Ascending aorta (tissue), 2 donors: ENCODE measurements around the gene LRRIQ1. TPM values are rescaled to one million over a fixed set of nuclear protein-coding genes. Genes with fewer than 3 reads are reported as not detected.

Experiments used
- DNase-seq, 2 donors: peaks; one replicate each; pipeline ENCODE4 v3.0.0-alpha.2; 2019; ENCODE audit warnings: low spot score in 2 of 2
- H3K27ac ChIP-seq, 2 donors: fragments of 200-600 bp; sonication (generic); one replicate each; pipeline ENCODE4 v1.5.1; 2016 to 2017; ENCODE audit warnings: mild to moderate bottlenecking in 1 of 2
- H3K27me3 ChIP-seq: fragments of 200-600 bp; sonication (generic); one replicate; pipeline ENCODE4 v1.5.1; 2017
- H3K36me3 ChIP-seq, 2 donors: fragments of 200-600 bp; sonication (generic); one replicate each; pipeline ENCODE4 v1.5.1; 2016
- H3K4me1 ChIP-seq, 2 donors: fragments of 200-600 bp; sonication (generic); one replicate each; pipeline ENCODE4 v1.5.1; 2016 to 2017; ENCODE audit warnings: mild to moderate bottlenecking in 1 of 2
- H3K4me3 ChIP-seq, 2 donors: fragments of 200-600 bp; sonication (generic); one replicate each; pipeline ENCODE4 v1.5.1; 2016 to 2017; ENCODE audit warnings: mild to moderate bottlenecking in 1 of 2
- H3K9me3 ChIP-seq, 2 donors: fragments of 200-600 bp; sonication (generic); one replicate each; pipeline ENCODE4 v1.5.1; 2016
- intact Hi-C: fragments of 100-400 bp; cut with DNase I; formaldehyde crosslinking; loops from one replicate; pipeline ENCODE4 v1.15.1; 2023
- total RNA-seq: library from RNA; depleted of rRNA; stranded (reverse); fragments of >200 nt; gene quantifications from one replicate; pipeline ENCODE4 v1.1.0, GENCODE V29; 2016
- TF ChIP-seq, protein P1 (sequence below), 3 experiments: fragments of 200-600 bp in 2 of 3; fragments of 450-650 bp in 1 of 3; sonication (generic) in 2 of 3; IDR thresholded peaks; one replicate each; pipeline ENCODE4 v1.5.1; 2016 to 2019; ENCODE audit warnings: antibody characterized with exemption in 3 of 3, mild to moderate bottlenecking in 1 of 3, moderate library complexity in 1 of 3

The LRRIQ1 gene, protein sequence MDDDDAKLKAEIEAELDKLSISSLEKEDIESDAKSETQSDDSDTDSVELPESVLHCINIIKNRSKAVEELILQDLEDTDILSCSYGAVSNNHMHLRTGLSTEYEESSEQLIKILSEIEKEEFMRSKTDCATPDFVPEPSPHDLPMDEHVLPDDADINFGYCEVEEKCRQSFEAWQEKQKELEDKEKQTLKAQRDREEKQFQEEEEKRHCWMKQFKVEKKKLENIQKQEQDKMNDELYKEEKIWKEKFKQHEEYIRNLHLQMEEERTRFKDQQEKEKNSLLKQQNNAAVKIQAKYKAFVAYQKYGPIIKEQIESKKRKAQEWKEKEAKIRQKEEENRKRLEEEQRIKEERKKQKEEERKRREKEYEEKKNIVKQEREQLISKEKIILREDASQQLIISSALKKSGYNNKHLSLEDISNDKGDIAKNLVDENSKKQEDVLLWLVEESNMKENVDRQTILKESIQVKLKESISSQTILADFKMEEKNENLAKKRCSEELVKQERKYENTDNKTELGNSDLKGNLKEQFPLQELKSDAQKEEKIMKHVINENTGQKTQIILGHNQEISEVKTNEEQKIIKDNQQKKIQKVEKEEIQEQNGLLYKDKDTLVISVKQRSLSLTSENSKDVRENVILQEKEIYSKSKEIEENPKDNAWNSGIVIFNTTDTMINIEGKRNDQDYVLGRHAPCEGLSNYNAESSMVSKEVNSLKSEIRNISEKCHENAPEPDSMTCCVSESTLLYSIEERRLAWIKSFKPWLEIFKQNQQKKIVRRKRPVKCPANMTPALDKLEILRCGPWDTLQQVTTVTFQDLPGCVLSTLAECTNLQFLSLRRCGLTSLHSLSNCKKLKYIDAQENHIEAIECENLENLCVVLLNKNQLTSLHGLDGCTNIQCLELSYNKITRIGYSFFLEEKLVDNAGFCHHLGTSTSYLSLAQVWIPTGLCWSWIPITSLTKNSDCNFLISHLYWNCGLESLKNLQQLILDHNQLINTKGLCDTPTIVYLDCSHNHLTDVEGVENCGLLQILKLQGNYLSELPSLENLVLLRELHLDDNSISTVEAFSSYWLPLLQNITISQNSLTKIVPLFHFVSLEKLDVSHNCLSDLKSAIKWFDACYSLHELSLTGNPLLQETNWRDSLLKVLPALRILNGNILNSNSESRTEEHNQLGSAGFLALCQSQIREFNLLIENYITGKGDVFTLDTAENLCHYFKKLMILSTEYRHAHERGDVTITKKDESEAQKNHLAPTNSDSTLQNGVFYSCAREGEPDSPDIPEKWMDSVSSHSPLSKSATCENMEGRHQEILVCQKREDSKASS (N-terminal part only)
- total RNA-seq = not detected

DNA sequence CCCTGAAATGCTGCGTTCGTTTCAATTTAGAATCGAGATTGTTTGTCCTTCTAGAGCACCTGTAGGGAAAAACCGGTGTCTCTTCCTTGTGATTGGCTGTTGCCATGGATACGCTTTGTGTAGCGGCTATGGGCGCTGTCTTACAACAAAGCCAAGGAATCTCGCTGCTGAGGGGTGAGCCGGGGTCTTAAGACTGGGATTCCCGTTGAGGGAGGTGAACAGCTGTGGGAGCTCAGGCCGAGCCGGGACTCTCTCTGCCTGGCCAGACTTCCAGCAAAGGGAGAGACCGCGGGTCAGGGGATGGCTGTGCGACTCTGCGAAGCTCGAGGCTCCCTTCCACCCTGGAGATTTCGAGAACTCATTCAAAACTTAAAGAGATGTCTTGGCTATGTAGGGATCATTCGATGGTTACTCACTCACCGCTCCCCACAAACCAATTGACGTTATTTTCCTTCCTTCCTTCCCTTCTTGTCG lies at the start of gene LRRIQ1, which contains the start of gene TSPAN19:
Gene LRRIQ1, plus strand, starts transcription at position 118 of the 474 bp plus-strand sequence. CDS start 1,826 bp downstream, outside the sequence.
Gene TSPAN19, minus strand, starts transcription at position 44 of the 474 bp plus-strand sequence. CDS start 6,331 bp downstream, outside the sequence.
- peak in 1 of 2 donors; percentile 67 for DNase-seq
- intact Hi-C loops = no loop called here

DNA sequence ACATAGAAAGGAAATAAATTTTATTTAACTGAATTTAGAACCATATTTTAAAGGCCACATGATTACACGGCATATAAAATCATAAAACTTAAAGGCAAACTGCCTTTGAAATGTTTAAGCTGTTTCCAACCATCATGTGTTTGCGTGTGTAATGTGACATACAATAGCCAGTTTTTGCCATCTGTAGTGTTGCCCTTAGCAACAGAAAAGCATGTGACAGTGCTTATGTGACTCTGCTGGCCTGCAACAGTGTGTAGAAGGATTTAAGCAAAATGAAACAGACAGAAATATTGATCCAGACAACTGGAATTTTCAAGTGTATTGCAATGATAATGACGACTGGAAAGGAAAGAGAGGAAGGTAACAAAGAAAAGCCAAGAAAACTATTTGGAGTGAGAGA lies 49.6 kb upstream of the LRRIQ1 start:
- intact Hi-C loops = no loop called here

More for the DNA sequence above, at the start of gene LRRIQ1, which contains the start of gene TSPAN19:
- TF ChIP-seq, protein P1, sequence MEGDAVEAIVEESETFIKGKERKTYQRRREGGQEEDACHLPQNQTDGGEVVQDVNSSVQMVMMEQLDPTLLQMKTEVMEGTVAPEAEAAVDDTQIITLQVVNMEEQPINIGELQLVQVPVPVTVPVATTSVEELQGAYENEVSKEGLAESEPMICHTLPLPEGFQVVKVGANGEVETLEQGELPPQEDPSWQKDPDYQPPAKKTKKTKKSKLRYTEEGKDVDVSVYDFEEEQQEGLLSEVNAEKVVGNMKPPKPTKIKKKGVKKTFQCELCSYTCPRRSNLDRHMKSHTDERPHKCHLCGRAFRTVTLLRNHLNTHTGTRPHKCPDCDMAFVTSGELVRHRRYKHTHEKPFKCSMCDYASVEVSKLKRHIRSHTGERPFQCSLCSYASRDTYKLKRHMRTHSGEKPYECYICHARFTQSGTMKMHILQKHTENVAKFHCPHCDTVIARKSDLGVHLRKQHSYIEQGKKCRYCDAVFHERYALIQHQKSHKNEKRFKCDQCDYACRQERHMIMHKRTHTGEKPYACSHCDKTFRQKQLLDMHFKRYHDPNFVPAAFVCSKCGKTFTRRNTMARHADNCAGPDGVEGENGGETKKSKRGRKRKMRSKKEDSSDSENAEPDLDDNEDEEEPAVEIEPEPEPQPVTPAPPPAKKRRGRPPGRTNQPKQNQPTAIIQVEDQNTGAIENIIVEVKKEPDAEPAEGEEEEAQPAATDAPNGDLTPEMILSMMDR (IDR thresholded peaks at IDR 0.05) = no peak
- H3K36me3 ChIP-seq = no peaks in the 10 kb centered on the region
- no peaks in the 10 kb centered on the region for H3K4me1 ChIP-seq
- H3K9me3 ChIP-seq = no peaks in the 10 kb centered on the region
- H3K4me3 ChIP-seq = peak within 1 kb of the TSS; percentile 50
- H3K27me3 ChIP-seq = no peaks in the 10 kb centered on the region
- H3K27ac ChIP-seq = no peak within 1 kb of the TSS

DNA sequence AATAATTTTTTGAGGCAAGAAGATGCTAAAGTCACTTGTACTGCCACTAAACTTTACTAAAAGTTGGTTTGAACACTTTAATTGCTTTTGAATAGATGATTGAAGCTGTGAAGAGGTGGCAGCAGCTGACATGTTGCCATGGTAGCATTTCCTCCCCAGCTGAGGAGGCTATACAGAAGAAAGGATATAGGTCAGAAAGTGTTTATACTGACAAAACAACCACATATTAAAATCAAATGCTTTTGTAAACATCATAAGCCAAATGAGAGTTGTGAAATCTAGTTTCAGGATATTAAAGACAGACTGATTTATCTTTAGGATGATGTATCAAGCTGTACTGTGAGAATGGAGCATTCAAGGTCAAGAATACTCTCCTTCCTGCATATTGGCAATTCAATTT lies 41.7 kb upstream of the LRRIQ1 start:
- Histone ChIP-seq H3K27ac (no peak overlapping the region), H3K4me3 (no peak overlapping the region), H3K36me3 (no peaks in the 10 kb centered on the region), H3K27me3 (no peaks in the 10 kb centered on the region), H3K4me1 (no peaks in the 10 kb centered on the region), H3K9me3 (no peaks in the 10 kb centered on the region)
- DNase-seq = no peak
- TF ChIP-seq, protein P1 (IDR thresholded peaks at IDR 0.05) = no peak
- intact Hi-C loops = no loop called here

More for the DNA sequence above, 49.6 kb upstream of the LRRIQ1 start:
- no peaks in the 10 kb centered on the region for H3K4me1 ChIP-seq
- H3K9me3 ChIP-seq = no peaks in the 10 kb centered on the region
- H3K27me3 ChIP-seq = no peaks in the 10 kb centered on the region
- H3K27ac ChIP-seq = no peak overlapping the region
- no peaks in the 10 kb centered on the region for H3K36me3 ChIP-seq
- TF ChIP-seq, protein P1 (IDR thresholded peaks at IDR 0.05) = no peak
- no peak overlapping the region for H3K4me3 ChIP-seq
- DNase-seq = no peak

DNA sequence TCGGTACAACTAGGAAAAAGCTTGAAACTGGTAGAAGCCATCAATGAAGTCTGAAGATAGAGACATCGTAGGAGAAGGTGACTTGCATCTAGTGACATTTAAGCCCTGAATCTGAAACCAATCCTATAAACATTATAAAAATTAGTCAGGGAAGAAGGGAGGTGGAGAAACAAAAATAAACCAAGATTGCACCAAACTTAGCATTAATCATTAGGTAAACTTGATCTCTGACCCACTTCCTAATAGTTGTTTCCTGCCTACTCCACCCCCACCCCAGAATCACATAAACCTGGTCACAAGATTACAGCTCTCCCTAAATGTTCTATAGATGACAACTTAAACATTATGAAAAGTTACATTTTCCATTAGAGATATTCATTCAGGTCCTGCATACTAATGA lies 40.5 kb upstream of the LRRIQ1 start:
- TF ChIP-seq, protein P1 (IDR thresholded peaks at IDR 0.05) = no peak
- Histone ChIP-seq H3K36me3 (no peaks in the 10 kb centered on the region), H3K4me3 (no peak overlapping the region), H3K27ac (no peak overlapping the region), H3K4me1 (no peaks in the 10 kb centered on the region), H3K9me3 (no peaks in the 10 kb centered on the region), H3K27me3 (no peaks in the 10 kb centered on the region)
- intact Hi-C loops = no loop called here
- DNase-seq = no peak

DNA sequence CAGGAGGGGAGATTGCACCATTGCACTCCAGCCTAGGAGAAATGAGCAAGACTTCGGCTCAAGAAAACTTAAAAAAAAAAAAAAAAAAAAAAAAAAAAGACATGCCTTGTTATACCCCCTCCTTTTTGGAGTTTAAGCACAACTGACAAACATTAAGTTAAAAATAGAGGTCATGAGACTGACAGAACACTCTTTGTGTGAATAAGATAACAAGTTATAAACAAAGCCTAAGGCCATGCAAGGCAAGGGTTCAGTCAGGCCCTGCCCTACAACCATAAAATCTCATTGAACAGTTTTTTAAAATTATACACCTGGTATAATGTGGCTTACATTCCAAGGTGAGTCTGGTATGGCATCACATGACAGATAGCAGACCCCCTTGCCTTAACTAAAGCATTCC lies 39.4 kb upstream of the LRRIQ1 start:
- H3K27ac ChIP-seq = no peak overlapping the region
- no peak for DNase-seq
- TF ChIP-seq, protein P1 (IDR thresholded peaks at IDR 0.05) = no peak
- H3K4me1 ChIP-seq = no peaks in the 10 kb centered on the region
- no peaks in the 10 kb centered on the region for H3K9me3 ChIP-seq
- no peaks in the 10 kb centered on the region for H3K36me3 ChIP-seq
- no peaks in the 10 kb centered on the region for H3K27me3 ChIP-seq
- intact Hi-C loops = no loop called here
- no peak overlapping the region for H3K4me3 ChIP-seq
